ENCODE measurements around the gene B3GALT6.
"Not testable (repeated sequence)": the region's sequence is repeated elsewhere in the genome, so short reads cannot be mapped to it uniquely, and the experiment has no call there.

The B3GALT6 gene

GRCh38 chr1:1244192-1244811, 12.3 kb downstream of the B3GALT6 start:
- no peak for DNase-seq (ENCODE audit: low read depth in 2 of 2)

DNA sequence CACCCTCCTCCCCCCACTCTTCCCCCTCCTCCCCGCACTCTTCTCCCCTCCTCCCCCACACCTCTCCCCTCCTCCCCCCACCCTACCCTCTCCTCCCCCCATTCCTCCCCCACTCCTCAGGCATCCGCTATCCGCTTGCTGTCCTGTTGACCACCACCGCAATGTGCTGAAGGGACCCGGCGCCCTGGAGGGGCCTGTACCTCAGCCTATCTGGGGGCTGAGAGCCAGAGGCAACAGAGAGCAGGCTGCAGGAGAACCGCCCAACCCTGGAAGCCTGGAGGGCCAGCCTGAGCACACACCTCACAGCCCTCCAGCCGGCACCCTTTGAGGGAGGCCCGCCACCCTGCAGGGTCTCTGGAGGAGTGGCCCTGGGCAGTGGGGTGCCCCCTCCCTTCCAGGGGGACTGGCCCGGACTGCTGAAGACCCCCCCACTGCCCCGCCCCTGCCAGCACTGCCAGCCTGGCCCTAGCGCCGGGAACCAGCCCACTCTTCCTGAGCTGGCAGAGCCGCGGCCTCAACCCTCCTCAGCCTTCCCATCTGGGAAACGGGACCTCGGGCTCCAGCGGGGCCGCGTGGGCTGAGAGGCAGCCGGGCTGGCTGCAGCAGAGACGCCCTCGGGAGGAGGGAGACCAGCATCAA, 13.3 kb downstream of the B3GALT6 start:
- DNase-seq (ENCODE audit: low read depth in 2 of 2) = no peak

GRCh38 chr1:1245817-1246576, 14.0 kb downstream of the B3GALT6 start:
- no peak for DNase-seq (ENCODE audit: low read depth in 2 of 2)

DNA sequence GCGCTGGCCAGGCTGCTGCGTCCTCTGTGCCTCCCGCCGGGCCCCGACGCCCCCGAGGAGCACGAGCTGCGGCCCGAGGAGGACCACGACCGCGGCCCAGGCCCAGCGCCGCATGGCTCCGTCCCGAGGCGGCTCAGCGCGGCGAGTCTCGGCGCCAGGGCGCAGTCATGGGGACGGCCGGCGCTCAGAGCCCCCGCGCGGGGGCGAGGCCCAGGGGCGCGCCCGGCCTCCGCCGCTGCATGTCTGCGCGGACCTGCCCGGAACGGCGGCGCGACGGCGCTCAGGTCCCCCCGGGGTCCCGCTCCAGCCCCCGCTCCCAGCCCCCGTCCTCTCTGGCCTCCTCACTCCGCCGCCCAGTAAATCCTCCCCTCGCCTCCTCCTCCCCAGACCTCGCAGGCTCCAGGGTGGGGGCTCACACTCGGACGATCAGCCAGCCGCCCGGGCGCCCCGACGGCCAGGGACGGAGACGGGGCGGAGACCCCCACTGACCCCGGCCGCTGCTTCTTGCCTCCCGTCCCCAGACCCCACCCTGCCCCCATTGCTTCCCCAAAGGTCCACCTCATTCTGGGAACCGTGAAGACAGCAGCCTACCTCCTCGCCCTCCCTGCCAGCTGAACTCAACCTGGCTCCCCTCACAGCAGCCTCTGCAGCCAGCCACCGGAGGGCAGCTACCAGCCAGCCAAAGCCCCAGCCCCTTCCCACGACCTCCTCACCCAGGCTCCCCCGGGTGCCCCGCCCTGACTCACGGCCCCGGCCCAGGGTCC, 14.7 kb downstream of the B3GALT6 start, which contains the start of gene C1QTNF12:
Gene C1QTNF12, minus strand, starts transcription at position 146 of the 764 bp plus-strand sequence. Its CDS starts 32 bp downstream, at position 114.
- DNase-seq (ENCODE audit: low read depth in 2 of 2) = no peak

DNA sequence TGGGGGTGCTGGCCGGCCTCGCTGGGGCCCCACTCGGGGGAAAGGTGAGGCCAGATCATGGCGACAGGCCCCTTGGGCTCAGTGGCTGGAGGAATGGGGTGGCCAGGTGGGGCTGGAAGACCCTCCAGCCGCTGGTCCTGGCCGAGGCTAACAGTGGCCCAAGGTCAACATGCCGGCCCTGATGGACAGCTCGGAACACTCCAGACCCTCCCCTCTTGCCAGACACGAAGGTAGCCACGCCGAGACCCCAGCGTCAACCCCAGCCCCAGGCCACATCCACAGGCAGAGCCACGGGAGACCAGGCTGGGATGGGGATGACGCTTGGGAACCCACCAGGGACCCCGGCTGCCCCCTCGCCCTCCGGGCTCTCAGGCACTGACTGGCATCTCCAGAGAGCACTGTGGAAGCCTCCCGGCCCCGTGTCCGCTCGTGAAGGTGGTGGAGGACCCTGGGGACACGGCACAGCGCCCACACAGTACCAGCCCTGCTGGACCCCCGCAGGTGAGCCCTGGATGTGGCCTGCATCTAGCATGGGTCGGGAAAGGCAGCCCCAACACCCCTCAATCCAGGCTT, 15.4 kb downstream of the B3GALT6 start:
- no peak for DNase-seq (ENCODE audit: low read depth in 2 of 2)

DNA sequence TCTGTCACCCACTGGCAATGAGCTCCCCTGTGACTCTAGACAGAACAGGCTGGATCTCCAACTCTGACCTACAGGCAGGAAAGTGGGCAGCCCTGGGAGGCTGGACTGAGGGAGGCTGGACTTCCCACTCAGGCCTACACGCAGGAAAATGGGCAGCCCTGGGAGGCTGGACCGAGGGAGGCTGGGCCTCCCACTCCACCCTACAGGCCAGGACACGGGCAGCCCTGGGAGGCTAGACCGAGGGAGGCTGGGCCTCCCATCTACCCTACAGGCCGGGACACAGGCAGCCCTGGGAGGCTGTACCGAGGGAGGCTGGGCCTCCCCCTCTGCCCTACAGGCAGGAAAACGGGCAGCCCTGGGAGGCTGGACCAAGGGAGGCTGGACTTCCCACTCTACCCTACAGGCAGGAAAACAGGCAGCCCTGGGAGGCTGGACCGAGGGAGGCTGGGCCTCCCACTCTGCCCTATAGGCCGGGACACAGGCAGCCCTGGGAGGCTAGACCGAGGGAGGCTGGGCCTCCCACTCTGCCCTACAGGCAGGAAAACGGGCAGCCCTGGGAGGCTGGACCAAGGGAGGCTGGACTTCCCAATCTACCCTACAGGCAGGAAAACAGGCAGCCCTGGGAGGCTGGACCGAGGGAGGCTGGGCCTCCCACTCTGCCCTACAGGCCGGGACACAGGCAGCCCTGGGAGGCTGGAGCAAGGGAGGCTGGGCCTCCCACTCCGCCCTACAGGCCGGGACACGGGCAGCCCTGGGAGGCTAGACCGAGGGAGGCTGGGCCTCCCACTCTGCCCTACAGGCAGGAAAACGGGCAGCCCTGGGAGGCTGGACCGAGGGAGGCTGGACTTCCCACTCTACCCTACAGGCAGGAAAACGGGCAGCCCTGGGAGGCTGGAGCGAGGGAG, 16.2 kb downstream of the B3GALT6 start:
- DNase-seq (ENCODE audit: low read depth in 2 of 2) = not testable (repeated sequence)

DNA sequence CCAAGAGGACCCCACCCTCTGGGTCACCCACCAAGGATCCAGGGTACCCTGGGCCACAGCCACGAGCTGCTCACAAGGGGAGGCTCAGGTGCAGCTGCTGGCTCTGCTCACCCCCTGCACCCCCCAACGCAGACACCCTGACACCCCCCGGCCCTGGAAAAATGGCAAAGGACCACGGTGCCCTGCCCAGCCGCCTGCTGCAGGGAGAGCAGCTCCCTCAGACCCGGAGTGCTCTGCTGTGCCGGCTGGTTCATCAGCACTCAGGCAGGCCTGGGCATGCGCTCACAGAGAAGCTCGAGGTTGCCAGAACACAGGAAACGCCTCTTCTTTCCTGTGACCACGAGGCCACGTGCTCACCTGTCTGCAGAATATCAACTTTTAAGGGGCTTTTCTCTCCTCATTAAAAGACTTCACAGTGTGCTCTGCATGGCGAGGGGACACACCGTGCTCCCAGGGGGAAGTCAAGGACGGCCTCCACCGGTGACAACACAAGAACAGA, 18.8 kb downstream of the B3GALT6 start:
- peak; percentile 46 to 48 for DNase-seq (ENCODE audit: low read depth in 2 of 2)

GRCh38 chr1:1253314-1253713, 21.3 kb downstream of the B3GALT6 start:
- DNase-seq (ENCODE audit: low read depth in 2 of 2) = no peak

DNA sequence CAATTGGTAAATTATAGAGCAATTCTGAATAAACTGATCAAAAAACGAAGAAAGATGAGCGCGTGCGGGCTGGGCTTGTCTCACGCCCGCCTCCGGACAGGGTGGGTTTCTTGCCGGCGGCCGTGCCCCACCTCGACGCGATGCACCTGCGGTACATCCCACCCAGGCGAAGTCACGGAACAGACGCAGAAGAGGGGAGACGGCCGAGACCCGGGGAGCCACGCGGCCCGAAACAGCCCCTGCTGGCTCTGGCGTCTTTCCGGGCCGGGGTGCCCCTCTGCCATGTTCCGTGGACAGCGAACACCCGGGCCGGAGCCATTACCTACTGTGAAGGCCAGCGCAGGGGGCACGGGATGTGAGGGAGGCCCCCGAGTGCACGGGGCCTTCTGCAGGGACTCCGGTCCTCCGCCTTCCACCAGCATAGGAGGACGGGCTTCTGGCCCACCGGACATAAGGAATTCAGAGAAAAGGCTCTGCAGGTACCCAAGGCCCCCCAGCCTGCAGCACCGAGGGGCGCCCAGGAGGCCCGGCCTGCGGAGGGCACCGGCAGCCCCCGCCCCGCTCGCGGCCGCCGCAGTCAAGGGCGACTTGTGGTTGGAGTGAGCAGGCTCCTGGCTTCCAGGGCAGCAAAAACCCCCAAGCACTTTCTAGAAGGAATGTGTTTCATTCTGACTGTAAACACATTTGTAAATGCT, 22.1 kb downstream of the B3GALT6 start:
- DNase-seq (ENCODE audit: low read depth in 2 of 2) = no peak

DNA sequence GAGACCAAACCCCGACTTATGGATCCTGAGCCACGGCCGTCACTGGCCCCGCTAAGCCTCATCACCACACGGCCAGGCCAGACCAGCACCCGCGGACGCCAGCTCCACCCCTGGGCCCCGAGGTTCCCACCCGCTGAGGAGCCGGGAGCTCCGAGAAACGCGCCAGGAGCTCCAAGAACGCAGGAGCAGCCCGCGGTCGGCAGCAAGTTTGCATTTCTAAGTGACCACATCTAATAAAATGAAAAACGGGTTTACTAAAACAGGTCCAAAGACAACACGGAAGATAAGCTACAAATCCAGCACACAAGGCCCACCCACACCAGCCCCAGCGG, 22.6 kb downstream of the B3GALT6 start:
- DNase-seq (ENCODE audit: low read depth in 2 of 2) = no peak

DNA sequence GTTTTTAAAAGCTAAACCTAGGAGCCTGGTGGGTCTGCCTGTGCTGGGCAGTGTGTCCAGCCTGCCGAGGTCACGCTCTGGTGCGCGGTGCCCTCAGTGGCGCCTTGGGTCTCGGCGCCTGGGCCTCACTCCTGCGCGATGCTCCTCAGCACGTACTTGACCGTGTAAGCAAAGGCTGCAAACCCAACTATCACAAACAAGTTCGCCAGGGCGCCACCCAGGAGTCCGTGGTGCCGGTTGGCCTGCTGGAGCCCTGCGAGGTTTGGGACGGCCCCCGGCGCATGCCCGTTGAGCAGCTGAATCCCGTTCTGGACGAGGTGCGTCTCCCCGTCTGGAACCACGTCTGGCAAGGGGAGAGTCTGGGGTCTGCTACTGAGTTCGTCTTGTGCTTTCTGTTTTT, 23.0 kb downstream of the B3GALT6 start:
- no peak for DNase-seq (ENCODE audit: low read depth in 2 of 2)

- no peak for DNase-seq (ENCODE audit: low read depth in 2 of 2)
Observed at GRCh38 chr1:1255611-1256010, 23.6 kb downstream of the B3GALT6 start.

- DNase-seq (ENCODE audit: low read depth in 2 of 2) = no peak
Observed at GRCh38 chr1:1256956-1257871, 25.2 kb downstream of the B3GALT6 start.

GRCh38 chr1:1259119-1259488, 27.1 kb downstream of the B3GALT6 start:
- no peak for DNase-seq (ENCODE audit: low read depth in 2 of 2)

- DNase-seq (ENCODE audit: low read depth in 2 of 2) = no peak
Observed at GRCh38 chr1:1259540-1259939, 27.5 kb downstream of the B3GALT6 start.

DNA sequence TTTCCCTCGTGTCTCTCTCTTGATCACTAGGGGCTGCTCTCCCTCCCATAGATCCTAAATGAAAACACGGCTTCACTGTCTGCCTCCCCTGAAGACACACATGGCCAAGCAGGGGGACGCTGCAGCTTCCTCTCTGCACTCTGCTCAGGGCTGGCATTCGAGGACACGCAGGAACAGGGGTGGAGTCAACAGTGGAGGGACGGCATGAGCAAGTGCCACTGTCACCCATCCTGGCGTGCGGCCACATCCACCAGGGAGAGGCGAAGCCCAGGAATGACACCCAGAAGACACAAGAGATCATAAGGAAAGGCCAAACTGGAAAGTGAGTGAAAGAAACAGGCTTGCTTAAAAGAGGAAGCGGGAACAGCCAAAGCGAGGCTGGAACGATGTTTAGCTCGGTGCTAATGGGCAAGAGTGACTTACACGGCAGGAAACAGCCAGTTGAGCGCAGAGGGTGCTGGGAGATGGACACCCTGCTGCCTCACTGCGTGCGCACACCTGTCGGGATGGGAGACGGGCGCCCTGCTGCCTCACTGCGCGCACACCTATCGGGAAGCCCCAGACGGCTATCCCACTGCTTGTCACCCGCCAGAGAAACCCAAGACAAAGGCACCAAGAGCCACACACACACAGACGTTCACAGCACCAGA, 28.0 kb downstream of the B3GALT6 start:
- DNase-seq (ENCODE audit: low read depth in 2 of 2) = no peak

- DNase-seq (ENCODE audit: low read depth in 2 of 2) = no peak
Observed at GRCh38 chr1:1260843-1261560, 29.0 kb downstream of the B3GALT6 start.

DNA sequence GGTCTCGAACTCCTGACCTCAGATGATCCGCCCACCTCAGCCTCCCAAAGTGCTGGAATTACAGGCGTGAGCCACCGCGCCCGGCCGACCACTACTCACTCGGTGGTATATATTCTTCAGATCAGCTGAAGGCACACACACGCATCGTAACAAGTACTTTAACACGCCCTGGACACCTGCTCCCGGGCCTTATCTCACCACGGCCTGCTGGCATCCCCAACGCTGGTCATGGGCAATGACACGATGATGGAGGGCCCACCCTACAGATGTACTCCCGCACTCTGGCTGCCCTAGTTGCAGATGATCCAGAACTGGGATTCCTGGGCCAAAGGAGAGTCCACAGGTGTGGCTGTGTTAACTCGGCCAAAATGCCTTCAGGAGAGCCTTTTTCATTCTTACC, 30.0 kb downstream of the B3GALT6 start:
- no peak for DNase-seq (ENCODE audit: low read depth in 2 of 2)

Data from stimulated activated CD4-positive, alpha-beta T cell treated with anti-CD3 and anti-CD28 coated beads, Interleukin-12 subunit alpha, Interleukin-12 subunit beta, amount 100 ng/mL, for 24 hours (primary cell).